SU-DHL-6 (cell line): Measurements from ENCODE around the gene HSPA2.

Experiments used
- EZH2phosphoT487 ChIP-seq: fragments of 200-600 bp; sonication (generic), shearing (Covaris generic); conservative IDR thresholded peaks from 2 replicates; pipeline ENCODE4 v1.6.1; 2018; ENCODE audit warnings: mild to moderate bottlenecking, antibody characterized with exemption, low read length, moderate library complexity, mixed read lengths
- TF ChIP-seq, protein P1 (sequence below): fragments of 200-600 bp; sonication (generic); IDR thresholded peaks from one replicate; pipeline ENCODE4 v1.5.1; 2017; ENCODE audit warnings: antibody characterized with exemption, mild to moderate bottlenecking, low read length, moderate library complexity; ENCODE audit not compliant: insufficient read depth, poor library complexity, severe bottlenecking

GRCh38 chr14:64493455-64493854, 47.1 kb upstream of the HSPA2 start:
- TF ChIP-seq, protein P1, sequence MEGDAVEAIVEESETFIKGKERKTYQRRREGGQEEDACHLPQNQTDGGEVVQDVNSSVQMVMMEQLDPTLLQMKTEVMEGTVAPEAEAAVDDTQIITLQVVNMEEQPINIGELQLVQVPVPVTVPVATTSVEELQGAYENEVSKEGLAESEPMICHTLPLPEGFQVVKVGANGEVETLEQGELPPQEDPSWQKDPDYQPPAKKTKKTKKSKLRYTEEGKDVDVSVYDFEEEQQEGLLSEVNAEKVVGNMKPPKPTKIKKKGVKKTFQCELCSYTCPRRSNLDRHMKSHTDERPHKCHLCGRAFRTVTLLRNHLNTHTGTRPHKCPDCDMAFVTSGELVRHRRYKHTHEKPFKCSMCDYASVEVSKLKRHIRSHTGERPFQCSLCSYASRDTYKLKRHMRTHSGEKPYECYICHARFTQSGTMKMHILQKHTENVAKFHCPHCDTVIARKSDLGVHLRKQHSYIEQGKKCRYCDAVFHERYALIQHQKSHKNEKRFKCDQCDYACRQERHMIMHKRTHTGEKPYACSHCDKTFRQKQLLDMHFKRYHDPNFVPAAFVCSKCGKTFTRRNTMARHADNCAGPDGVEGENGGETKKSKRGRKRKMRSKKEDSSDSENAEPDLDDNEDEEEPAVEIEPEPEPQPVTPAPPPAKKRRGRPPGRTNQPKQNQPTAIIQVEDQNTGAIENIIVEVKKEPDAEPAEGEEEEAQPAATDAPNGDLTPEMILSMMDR: no peak
- no peak for TF ChIP-seq EZH2phosphoT487
